Measurements from ENCODE around the gene AUH.

The AUH gene

DNA sequence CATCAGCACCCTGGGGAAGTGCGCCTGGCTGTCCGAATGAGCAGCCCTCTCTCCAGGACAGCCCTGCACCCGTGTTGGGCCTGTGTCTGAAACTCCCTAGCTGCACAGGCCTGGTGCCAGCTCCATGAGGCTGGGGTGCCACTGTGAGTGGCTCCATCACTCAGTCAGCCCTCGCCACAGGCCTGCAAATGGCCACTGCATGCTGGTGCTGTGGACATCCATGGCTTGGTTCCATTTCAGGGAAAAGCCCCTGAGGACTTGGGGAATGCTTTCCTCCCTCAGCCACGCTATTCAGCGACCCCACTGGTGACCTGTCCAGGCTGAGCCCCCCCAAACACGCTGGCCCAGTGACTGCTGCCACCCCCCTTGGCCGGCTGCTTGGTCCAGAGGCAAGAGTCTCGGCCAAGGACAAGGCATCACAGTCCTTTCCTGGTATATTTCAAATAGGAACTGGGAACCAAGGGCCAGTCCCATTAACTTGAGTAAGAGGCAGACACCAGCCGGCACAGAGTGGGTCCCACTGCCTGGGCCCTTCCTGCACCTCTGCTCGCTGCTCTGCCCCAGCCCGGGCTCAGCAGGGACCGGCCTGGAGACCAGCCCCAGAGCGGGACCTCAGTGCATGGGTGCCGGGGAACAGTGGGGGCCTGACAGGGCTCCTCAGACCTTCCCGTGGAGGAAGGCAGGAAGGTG, 181.3 kb downstream of the AUH start:
- Histone ChIP-seq H3K27ac (no peak overlapping the region), H3K36me3 (no peaks in the 10 kb centered on the region)

DNA sequence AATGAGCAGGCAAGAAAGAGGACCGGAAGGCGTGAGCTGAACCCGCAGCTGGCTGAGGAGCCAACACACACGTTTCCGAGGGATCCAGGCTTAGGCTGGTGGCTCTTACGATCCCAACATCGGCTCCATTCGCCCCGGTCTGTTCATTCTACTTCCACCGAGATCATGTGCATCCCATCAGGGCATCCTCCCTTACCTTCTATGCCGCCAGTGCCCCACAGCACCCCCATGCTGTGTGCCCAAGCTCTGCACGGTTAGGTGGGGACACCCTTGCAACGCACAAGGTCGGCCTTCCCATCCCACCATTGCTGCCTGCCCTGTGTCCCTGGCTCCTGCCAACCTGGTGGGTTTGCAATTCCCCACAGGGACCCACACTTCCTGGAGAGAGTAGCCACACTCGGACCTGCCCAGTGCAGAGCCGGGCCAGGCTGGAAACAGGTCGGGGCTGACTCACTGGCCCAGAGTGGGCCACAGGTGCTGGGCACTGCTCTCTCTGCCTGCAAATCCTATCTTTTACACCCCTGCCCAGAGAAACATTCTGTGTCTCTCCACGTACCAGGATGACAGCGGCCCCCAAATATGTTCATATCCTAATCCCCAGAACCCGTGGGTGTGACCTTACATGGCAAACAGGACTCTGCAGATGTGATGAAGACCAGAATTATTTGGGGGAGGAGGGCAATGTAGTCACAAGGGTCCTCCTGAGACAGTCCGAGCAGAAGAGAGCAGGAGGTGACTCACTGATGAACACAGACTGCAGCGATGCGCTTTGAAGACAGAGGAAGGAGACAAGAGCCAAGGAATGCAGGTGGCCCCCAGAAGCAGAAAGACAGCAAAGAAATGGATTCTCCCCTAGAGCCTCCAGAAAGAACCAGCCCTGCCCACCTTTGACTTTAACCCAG, 182.2 kb downstream of the AUH start:
- no peaks in the 10 kb centered on the region for H3K9me3 ChIP-seq
- peaks cover 4 to 5% of the 10 kb centered on the region in 2 experiments for H3K4me1 ChIP-seq (ENCODE audit: control insufficient read depth in 1 of 2, insufficient read depth in 1 of 2, low read depth in 1 of 2, low read length in 1 of 2)
- TF ChIP-seq, protein P1, sequence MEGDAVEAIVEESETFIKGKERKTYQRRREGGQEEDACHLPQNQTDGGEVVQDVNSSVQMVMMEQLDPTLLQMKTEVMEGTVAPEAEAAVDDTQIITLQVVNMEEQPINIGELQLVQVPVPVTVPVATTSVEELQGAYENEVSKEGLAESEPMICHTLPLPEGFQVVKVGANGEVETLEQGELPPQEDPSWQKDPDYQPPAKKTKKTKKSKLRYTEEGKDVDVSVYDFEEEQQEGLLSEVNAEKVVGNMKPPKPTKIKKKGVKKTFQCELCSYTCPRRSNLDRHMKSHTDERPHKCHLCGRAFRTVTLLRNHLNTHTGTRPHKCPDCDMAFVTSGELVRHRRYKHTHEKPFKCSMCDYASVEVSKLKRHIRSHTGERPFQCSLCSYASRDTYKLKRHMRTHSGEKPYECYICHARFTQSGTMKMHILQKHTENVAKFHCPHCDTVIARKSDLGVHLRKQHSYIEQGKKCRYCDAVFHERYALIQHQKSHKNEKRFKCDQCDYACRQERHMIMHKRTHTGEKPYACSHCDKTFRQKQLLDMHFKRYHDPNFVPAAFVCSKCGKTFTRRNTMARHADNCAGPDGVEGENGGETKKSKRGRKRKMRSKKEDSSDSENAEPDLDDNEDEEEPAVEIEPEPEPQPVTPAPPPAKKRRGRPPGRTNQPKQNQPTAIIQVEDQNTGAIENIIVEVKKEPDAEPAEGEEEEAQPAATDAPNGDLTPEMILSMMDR (IDR thresholded peaks at IDR 0.05), result no peak
- no peaks in the 10 kb centered on the region for H3K27me3 ChIP-seq
- no peak overlapping the region for H3K4me3 ChIP-seq (ENCODE audit: low read depth in 1 of 2, low read length in 1 of 2)
- H3K27ac ChIP-seq, result no peak overlapping the region
- H3K36me3 ChIP-seq, result no peaks in the 10 kb centered on the region

More for the DNA sequence above, 181.3 kb downstream of the AUH start:
- peaks cover 0 to 5% of the 10 kb centered on the region in 2 experiments for H3K4me1 ChIP-seq (ENCODE audit: control insufficient read depth in 1 of 2, insufficient read depth in 1 of 2, low read depth in 1 of 2, low read length in 1 of 2)
- no peaks in the 10 kb centered on the region for H3K9me3 ChIP-seq
- TF ChIP-seq, protein P1 (IDR thresholded peaks at IDR 0.05), result no peak
- no peaks in the 10 kb centered on the region for H3K27me3 ChIP-seq
- H3K4me3 ChIP-seq (ENCODE audit: low read depth in 1 of 2, low read length in 1 of 2), result no peak overlapping the region

- Histone ChIP-seq H3K27me3 (no peaks in the 10 kb centered on the region), H3K27ac (no peak overlapping the region)
These were observed 183.2 kb downstream of the AUH start for GRCh38 chr9:91178281-91179236.

DNA sequence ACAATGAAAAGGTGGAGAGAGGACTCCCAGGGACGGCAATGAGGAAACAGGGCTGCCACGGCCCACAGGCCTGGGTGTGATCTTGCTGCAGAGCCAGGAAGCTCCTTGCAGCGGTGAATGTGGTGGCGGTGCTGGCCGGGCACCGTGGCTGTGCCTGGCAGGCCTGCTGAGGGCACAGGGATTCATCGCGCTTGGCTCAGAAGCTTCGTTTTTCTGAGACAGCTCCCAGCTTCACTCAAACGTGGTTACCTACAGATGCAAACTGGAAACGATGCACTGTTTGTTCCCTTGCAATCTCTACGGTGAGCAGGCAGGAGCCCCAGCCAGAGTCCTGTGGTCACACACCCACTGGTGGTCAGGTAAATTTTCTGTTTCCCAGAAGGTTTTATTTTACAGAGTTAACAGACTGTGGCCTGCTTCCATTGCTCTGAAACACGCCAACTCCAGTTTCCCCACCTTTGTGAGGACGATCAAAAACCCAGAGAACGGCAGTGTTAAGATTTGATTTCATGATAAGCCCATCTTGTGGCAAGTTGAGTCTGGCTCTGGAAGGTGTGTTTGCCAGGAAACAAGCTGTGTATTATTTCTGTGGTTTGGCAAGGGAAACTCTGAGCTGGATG, 183.9 kb downstream of the AUH start:
- TF ChIP-seq, protein P1 (IDR thresholded peaks at IDR 0.05), result no peak
- Histone ChIP-seq H3K4me1 (ENCODE audit: control insufficient read depth in 1 of 2, insufficient read depth in 1 of 2, low read depth in 1 of 2, low read length in 1 of 2) (peaks cover 4 to 5% of the 10 kb centered on the region in 2 experiments), H3K27ac (no peak overlapping the region), H3K36me3 (no peaks in the 10 kb centered on the region), H3K4me3 (ENCODE audit: low read depth in 1 of 2, low read length in 1 of 2) (no peak overlapping the region), H3K27me3 (no peaks in the 10 kb centered on the region), H3K9me3 (no peaks in the 10 kb centered on the region)

More at GRCh38 chr9:91178281-91179236, 183.2 kb downstream of the AUH start:
- Histone ChIP-seq H3K9me3 (no peaks in the 10 kb centered on the region), H3K4me1 (ENCODE audit: control insufficient read depth in 1 of 2, insufficient read depth in 1 of 2, low read depth in 1 of 2, low read length in 1 of 2) (peaks cover 4 to 5% of the 10 kb centered on the region in 2 experiments), H3K4me3 (ENCODE audit: low read depth in 1 of 2, low read length in 1 of 2) (no peak overlapping the region), H3K36me3 (no peaks in the 10 kb centered on the region)
- TF ChIP-seq, protein P1 (IDR thresholded peaks at IDR 0.05), result no peak

GRCh38 chr9:91177081-91177480, 184.6 kb downstream of the AUH start:
- Histone ChIP-seq H3K4me1 (ENCODE audit: control insufficient read depth in 1 of 2, insufficient read depth in 1 of 2, low read depth in 1 of 2, low read length in 1 of 2) (peaks cover under 1 to 4% of the 10 kb centered on the region in 2 experiments), H3K27ac (no peak overlapping the region), H3K27me3 (no peaks in the 10 kb centered on the region), H3K9me3 (no peaks in the 10 kb centered on the region), H3K4me3 (ENCODE audit: low read depth in 1 of 2, low read length in 1 of 2) (no peak overlapping the region), H3K36me3 (no peaks in the 10 kb centered on the region)
- TF ChIP-seq, protein P1 (IDR thresholded peaks at IDR 0.05), result no peak
